SU-DHL-6 (cell line): ENCODE measurements around the gene ACY1.

Source experiments
- H2AFZ ChIP-seq: fragments of 200-600 bp; sonication (generic); 2 replicates; pipeline ENCODE4 v1.6.1; 2014; ENCODE audit warnings: low read depth, mild to moderate bottlenecking, moderate library complexity, mixed read lengths, antibody characterized with exemption, low read length; ENCODE audit not compliant: severe bottlenecking
- H3F3A ChIP-seq: fragments of 200-600 bp; shearing (Covaris generic); 2 replicates; pipeline ENCODE4 v1.6.0; 2016; ENCODE audit warnings: antibody characterized with exemption, mild to moderate bottlenecking; ENCODE audit not compliant: insufficient read depth
- H3K27ac ChIP-seq: fragments of 200-600 bp; sonication (generic); 2 replicates; pipeline ENCODE4 v1.5.1; 2016; ENCODE audit warnings: low read depth, mild to moderate bottlenecking, low read length, moderate library complexity, mixed read lengths
- H3K27me3 ChIP-seq: fragments of 200-600 bp; sonication (generic), shearing (Covaris generic); 2 replicates; pipeline ENCODE4 v1.6.0; 2014; ENCODE audit warnings: mild to moderate bottlenecking, low read length
- H3K36me3 ChIP-seq: fragments of 200-600 bp; sonication (generic); 2 replicates; pipeline ENCODE4 v1.6.1; 2014; ENCODE audit warnings: mild to moderate bottlenecking, low read length, mixed read lengths
- H3K4me2 ChIP-seq: fragments of 300-600, 200-600 bp; shearing (Covaris generic), sonication (generic); 2 replicates; pipeline ENCODE4 v1.6.0; 2014; ENCODE audit warnings: low read length, low read depth, mild to moderate bottlenecking; ENCODE audit not compliant: poor library complexity, severe bottlenecking
- H3K4me3 ChIP-seq: fragments of 200-600 bp; sonication (generic); 2 replicates; pipeline ENCODE4 v1.5.1; 2014; ENCODE audit warnings: antibody characterized with exemption, low read length, mild to moderate bottlenecking, mixed read lengths; ENCODE audit not compliant: insufficient read depth, poor library complexity, severe bottlenecking
- H3K79me2 ChIP-seq: fragments of 200-600 bp; sonication (generic); 2 replicates; pipeline ENCODE4 v1.6.1; 2014; ENCODE audit warnings: mild to moderate bottlenecking, low read length, moderate library complexity; ENCODE audit not compliant: insufficient read depth
- H3K9ac ChIP-seq: fragments of 200-600 bp; sonication (generic); 2 replicates; pipeline ENCODE4 v1.7.0; 2014; ENCODE audit warnings: mild to moderate bottlenecking, low read length
- H3K9me2 ChIP-seq: fragments of 200-600 bp; sonication (generic); replicated peaks from 2 replicates; pipeline ENCODE4 v1.6.1; 2014; ENCODE audit warnings: low read length; ENCODE audit not compliant: insufficient read depth
- H3K9me3 ChIP-seq: fragments of 200-600 bp; sonication (generic); 2 replicates; pipeline ENCODE4 v1.6.1; 2014; ENCODE audit warnings: low read length, mixed read lengths; ENCODE audit not compliant: insufficient read depth
- H4K20me1 ChIP-seq: fragments of 200-600 bp; sonication (generic); 2 replicates; pipeline ENCODE4 v1.6.1; 2014; ENCODE audit warnings: low read depth, mild to moderate bottlenecking, antibody characterized with exemption, low read length, moderate library complexity, mixed read lengths
- EZH2phosphoT487 ChIP-seq: fragments of 200-600 bp; sonication (generic), shearing (Covaris generic); conservative IDR thresholded peaks from 2 replicates; pipeline ENCODE4 v1.6.1; 2018; ENCODE audit warnings: mild to moderate bottlenecking, antibody characterized with exemption, low read length, moderate library complexity, mixed read lengths
- TF ChIP-seq, protein P1 (sequence below): fragments of 200-600 bp; sonication (generic); IDR thresholded peaks from one replicate; pipeline ENCODE4 v1.5.1; 2017; ENCODE audit warnings: antibody characterized with exemption, mild to moderate bottlenecking, low read length, moderate library complexity; ENCODE audit not compliant: insufficient read depth, poor library complexity, severe bottlenecking

The ACY1 gene

DNA sequence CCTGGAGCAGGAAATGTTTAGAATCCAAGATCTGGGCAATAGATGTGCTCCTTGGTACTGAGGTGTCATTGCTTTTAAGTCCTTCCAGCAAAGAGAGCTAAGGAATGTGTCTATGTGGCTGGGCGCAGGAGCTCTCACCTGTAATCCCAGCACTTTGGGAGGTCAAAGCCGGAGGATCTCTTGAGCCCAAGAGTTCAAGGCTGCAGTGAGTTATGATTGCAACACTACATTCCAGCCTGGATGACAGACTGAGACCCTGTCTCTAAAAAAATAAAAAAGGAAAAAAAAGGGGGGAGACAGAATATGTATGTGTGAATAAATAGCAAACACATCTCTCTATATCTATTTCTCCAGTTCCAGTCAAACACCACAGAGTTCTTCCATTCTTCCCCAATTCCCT lies 32.4 kb upstream of the ACY1 start:
- H3K27ac ChIP-seq: no peak overlapping the region
- no peaks in the 10 kb centered on the region for H3K27me3 ChIP-seq
- no peaks in the 10 kb centered on the region for H3K9me3 ChIP-seq
- no peak overlapping the region for H3K4me2 ChIP-seq
- no peaks in the 10 kb centered on the region for H3K79me2 ChIP-seq
- H3K4me3 ChIP-seq: no peak overlapping the region
- no peak overlapping the region for H3K9ac ChIP-seq
- H3F3A ChIP-seq: no peaks in the 10 kb centered on the region
- no peaks in the 10 kb centered on the region for H3K9me2 ChIP-seq
- H2AFZ ChIP-seq: no peak overlapping the region
- no peaks in the 10 kb centered on the region for H4K20me1 ChIP-seq
- H3K36me3 ChIP-seq: no peaks in the 10 kb centered on the region
- TF ChIP-seq, protein P1, sequence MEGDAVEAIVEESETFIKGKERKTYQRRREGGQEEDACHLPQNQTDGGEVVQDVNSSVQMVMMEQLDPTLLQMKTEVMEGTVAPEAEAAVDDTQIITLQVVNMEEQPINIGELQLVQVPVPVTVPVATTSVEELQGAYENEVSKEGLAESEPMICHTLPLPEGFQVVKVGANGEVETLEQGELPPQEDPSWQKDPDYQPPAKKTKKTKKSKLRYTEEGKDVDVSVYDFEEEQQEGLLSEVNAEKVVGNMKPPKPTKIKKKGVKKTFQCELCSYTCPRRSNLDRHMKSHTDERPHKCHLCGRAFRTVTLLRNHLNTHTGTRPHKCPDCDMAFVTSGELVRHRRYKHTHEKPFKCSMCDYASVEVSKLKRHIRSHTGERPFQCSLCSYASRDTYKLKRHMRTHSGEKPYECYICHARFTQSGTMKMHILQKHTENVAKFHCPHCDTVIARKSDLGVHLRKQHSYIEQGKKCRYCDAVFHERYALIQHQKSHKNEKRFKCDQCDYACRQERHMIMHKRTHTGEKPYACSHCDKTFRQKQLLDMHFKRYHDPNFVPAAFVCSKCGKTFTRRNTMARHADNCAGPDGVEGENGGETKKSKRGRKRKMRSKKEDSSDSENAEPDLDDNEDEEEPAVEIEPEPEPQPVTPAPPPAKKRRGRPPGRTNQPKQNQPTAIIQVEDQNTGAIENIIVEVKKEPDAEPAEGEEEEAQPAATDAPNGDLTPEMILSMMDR: no peak
- TF ChIP-seq EZH2phosphoT487: no peak

DNA sequence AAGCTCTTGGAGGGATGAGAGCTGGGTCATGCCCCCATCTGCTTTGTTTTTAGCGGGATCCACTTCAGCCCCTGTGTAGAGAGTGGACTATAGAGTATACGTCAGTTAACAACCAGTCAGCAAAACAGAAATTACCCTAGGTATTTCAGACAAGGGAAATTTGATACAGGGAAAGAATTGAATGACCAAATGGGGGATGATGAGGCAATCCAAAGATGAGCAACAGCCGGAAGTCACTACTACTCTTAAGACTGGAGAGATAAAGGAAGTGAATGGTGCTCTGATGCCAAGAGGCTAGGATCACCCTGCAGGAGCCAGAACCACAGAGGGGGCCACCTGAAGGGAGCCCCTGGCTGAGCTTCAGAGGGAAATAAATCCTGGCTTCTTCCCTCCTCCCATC lies 29.9 kb upstream of the ACY1 start:
- TF ChIP-seq, protein P1: no peak
- no peak for TF ChIP-seq EZH2phosphoT487
- Histone ChIP-seq H3K4me3 (no peak overlapping the region), H3K27me3 (no peaks in the 10 kb centered on the region), H3K9me3 (no peaks in the 10 kb centered on the region), H3K79me2 (no peaks in the 10 kb centered on the region), H3K9ac (no peak overlapping the region), H3K9me2 (no peaks in the 10 kb centered on the region), H3K4me2 (no peak overlapping the region), H3K36me3 (no peaks in the 10 kb centered on the region), H2AFZ (no peak overlapping the region), H4K20me1 (no peaks in the 10 kb centered on the region), H3F3A (no peaks in the 10 kb centered on the region), H3K27ac (no peak overlapping the region)

GRCh38 chr3:51954105-51954504 lies 29.2 kb upstream of the ACY1 start:
- TF ChIP-seq, protein P1: no peak
- no peak for TF ChIP-seq EZH2phosphoT487
- Histone ChIP-seq H3K4me3 (no peak overlapping the region), H3K9ac (no peak overlapping the region), H3K79me2 (no peaks in the 10 kb centered on the region), H3K4me2 (no peak overlapping the region), H3K9me3 (no peaks in the 10 kb centered on the region), H3K36me3 (no peaks in the 10 kb centered on the region), H3K9me2 (no peaks in the 10 kb centered on the region), H3K27ac (no peak overlapping the region), H3F3A (no peaks in the 10 kb centered on the region), H4K20me1 (no peaks in the 10 kb centered on the region), H3K27me3 (no peaks in the 10 kb centered on the region), H2AFZ (no peak overlapping the region)
